ENCODE results near the gene MYO9B. TPM values are rescaled to one million over a fixed set of nuclear protein-coding genes. Genes with fewer than 3 reads are reported as not detected.

Gene MYO9B
- total RNA-seq, 2 experiments from 2014 or later = 73.1 to 78.6 TPM

DNA sequence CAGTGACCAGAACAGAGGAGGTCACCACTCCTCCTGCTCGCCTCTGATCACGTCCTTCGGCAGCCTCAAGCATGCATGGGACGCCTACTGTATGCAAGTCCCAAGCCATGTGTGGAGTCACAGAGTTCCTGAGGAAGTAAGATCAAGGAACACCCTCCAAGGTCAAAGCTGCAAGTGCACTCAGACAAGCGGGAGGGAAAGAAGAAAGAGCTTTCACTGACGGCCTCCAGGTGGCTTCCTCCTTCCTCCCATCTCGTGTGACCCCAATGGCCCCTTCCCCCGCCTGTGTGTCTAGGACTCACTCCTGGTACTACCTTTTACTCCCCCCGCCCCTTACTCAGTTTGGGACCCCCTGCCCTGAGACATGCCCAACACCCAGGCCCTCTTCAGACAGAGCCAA is 6.4 kb upstream of the MYO9B start:
- intact Hi-C loops (cut with micrococcal nuclease) = no loop called here

DNA sequence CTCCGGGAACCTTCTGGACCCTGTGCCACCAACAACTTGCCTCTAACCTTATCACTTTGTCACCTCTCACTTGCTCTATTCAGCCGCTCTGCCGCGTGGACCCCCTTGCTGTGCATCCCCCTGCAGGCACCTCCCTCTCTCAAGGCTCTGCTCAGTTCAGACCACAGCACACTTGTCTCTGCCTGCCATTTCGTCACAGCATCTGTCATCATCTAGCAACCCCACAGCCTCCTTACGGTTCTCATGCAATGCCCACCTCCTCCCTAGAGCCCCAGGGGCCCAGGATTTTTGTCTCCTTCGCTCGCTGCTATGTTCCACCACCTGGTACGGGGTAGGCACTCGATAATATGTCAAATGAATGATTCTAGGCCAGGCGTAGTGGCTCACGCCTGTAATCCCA is 5.2 kb upstream of the MYO9B start:
- CTCF ChIA-PET = no interaction called here
- Mint-ChIP-seq H3K4me1 (ENCODE audit: low read depth) (peaks cover 40% of the 10 kb centered on the region), H3K27me3 (ENCODE audit: low read depth) (no peaks in the 10 kb centered on the region), H3K4me3 (no peak overlapping the region), H3K27ac (no peak overlapping the region), H3K36me3 (ENCODE audit: low read depth) (peaks cover 48% of the 10 kb centered on the region), H3K9me3 (no peaks in the 10 kb centered on the region)
- no peak for DNase-seq
- intact Hi-C loops (cut with micrococcal nuclease) = loop anchor here (10.0 kb wide), 1 partner anchor 334 kb away; the partner anchor contains the start of gene BST2

More for the DNA sequence above, 6.4 kb upstream of the MYO9B start:
- CTCF ChIA-PET = interaction anchor here (0.6 to 1.6 kb wide), 4 partner anchors 84 to 517 kb away, joined by 3 to 4 read pairs (median 3); partner anchors contain the start of gene ANKLE1
- no peak for DNase-seq
- no peaks in the 10 kb centered on the region for H3K9me3 Mint-ChIP-seq
- H3K27me3 Mint-ChIP-seq (ENCODE audit: low read depth) = no peaks in the 10 kb centered on the region
- peaks cover 56% of the 10 kb centered on the region for H3K36me3 Mint-ChIP-seq (ENCODE audit: low read depth)
- H3K27ac Mint-ChIP-seq = no peak overlapping the region
- H3K4me3 Mint-ChIP-seq = no peak overlapping the region
- H3K4me1 Mint-ChIP-seq (ENCODE audit: low read depth) = peaks cover 46% of the 10 kb centered on the region

GRCh38 chr19:17070912-17071311 is 4.7 kb upstream of the MYO9B start:
- Mint-ChIP-seq H3K27me3 (ENCODE audit: low read depth) (no peaks in the 10 kb centered on the region), H3K9me3 (no peaks in the 10 kb centered on the region), H3K4me1 (ENCODE audit: low read depth) (peaks cover 36% of the 10 kb centered on the region), H3K36me3 (ENCODE audit: low read depth) (peaks cover 48% of the 10 kb centered on the region), H3K27ac (no peak overlapping the region), H3K4me3 (no peak overlapping the region)
- intact Hi-C loops (cut with micrococcal nuclease) = loop anchor here (10.0 kb wide), 1 partner anchor 334 kb away; the partner anchor contains the start of gene BST2
- CTCF ChIA-PET = no interaction called here
- no peak for DNase-seq

- Mint-ChIP-seq H3K36me3 (ENCODE audit: low read depth) (peaks cover 34% of the 10 kb centered on the region), H3K4me1 (ENCODE audit: low read depth) (peaks cover 45% of the 10 kb centered on the region), H3K9me3 (no peaks in the 10 kb centered on the region), H3K27ac (peak overlapping the region; percentile 98), H3K4me3 (peak overlapping the region; percentile 100), H3K27me3 (ENCODE audit: low read depth) (no peaks in the 10 kb centered on the region)
- DNase-seq = no peak
- intact Hi-C loops (cut with micrococcal nuclease) = loop anchor here (2.0 to 10.0 kb wide), 5 partner anchors 61 to 331 kb away; partner anchors contain the start of genes BABAM1 and BST2
- CTCF ChIA-PET = interaction anchor here (1.2 kb wide), 1 partner anchor 70 kb away, joined by 3 read pairs; no protein-coding TSS in a partner anchor
Observed at GRCh38 chr19:17073869-17074633, 1.5 kb upstream of the MYO9B start.

GRCh38 chr19:17074634-17075034 is 943 bp upstream of the MYO9B start:
- H3K4me3 Mint-ChIP-seq = peak overlapping the region; percentile 100
- intact Hi-C loops (cut with micrococcal nuclease) = loop anchor here (1.0 to 10.0 kb wide), 12 partner anchors 51 to 1947 kb away; partner anchors contain the start of genes BABAM1, BST2, DDA1 and GTPBP3
- CTCF ChIA-PET = interaction anchor here (1.5 kb wide), 1 partner anchor 7 kb away, joined by 5 read pairs; no protein-coding TSS in a partner anchor
- peak overlapping the region; percentile 98 for H3K27ac Mint-ChIP-seq
- no peak for DNase-seq
- no peaks in the 10 kb centered on the region for H3K27me3 Mint-ChIP-seq (ENCODE audit: low read depth)
- H3K4me1 Mint-ChIP-seq (ENCODE audit: low read depth) = peaks cover 51% of the 10 kb centered on the region
- peaks cover 30% of the 10 kb centered on the region for H3K36me3 Mint-ChIP-seq (ENCODE audit: low read depth)
- no peaks in the 10 kb centered on the region for H3K9me3 Mint-ChIP-seq

DNA sequence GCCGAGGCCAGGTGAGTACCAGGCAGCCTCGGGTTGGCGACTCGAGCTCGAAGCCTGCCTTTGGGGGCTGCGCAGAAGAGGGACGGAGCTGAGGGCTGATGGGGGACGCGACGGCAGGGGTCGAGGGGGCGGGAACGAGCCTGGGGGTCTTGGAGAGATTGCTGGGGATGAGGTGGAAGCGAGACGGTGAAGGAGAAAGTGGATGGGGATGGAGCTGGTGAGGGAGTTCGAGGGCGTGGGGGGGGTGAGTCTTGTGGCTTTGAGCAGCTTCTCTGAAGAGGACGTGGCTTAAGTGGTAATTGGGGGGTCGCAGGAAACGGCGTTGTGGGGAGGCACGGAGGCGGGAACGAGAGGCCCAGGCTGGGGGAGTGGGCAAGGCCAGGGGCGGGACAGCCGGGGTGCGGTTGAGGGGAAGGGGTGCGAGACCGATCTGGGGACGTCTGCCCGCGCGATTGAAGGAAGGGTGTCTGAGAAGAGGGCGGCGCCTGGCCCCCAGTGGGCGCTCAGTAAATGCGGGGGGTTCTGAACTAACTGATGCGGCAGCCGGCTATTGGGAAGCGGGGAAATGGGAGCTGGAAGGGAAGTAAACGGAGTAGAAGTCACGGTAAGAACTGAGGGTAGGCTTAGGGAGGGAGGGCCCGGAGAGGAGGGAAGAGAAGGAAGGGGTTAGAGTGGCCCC is 426 bp downstream of the MYO9B start:
- DNase-seq = peak; percentile 54
- peak overlapping the region; percentile 100 for H3K4me3 Mint-ChIP-seq
- no peaks in the 10 kb centered on the region for H3K9me3 Mint-ChIP-seq
- H3K27ac Mint-ChIP-seq = peak overlapping the region; percentile 88
- peaks cover 58% of the 10 kb centered on the region for H3K4me1 Mint-ChIP-seq (ENCODE audit: low read depth)
- no peaks in the 10 kb centered on the region for H3K27me3 Mint-ChIP-seq (ENCODE audit: low read depth)
- intact Hi-C loops (cut with micrococcal nuclease) = loop anchor here (1.0 to 10.0 kb wide), 12 partner anchors 49 to 1949 kb away; partner anchors contain the start of genes BABAM1, BST2, DDA1 and GTPBP3
- peaks cover 18% of the 10 kb centered on the region for H3K36me3 Mint-ChIP-seq (ENCODE audit: low read depth)
- CTCF ChIA-PET = interaction anchor here (0.6 to 1.7 kb wide), 6 partner anchors 9 to 894 kb away, joined by 3 to 6 read pairs (median 4); no protein-coding TSS in a partner anchor

GRCh38 chr19:17076543-17076991 is 990 bp downstream of the MYO9B start:
- no peaks in the 10 kb centered on the region for H3K27me3 Mint-ChIP-seq (ENCODE audit: low read depth)
- H3K4me1 Mint-ChIP-seq (ENCODE audit: low read depth) = peaks cover 61% of the 10 kb centered on the region
- peak; percentile 61 for DNase-seq

DNA sequence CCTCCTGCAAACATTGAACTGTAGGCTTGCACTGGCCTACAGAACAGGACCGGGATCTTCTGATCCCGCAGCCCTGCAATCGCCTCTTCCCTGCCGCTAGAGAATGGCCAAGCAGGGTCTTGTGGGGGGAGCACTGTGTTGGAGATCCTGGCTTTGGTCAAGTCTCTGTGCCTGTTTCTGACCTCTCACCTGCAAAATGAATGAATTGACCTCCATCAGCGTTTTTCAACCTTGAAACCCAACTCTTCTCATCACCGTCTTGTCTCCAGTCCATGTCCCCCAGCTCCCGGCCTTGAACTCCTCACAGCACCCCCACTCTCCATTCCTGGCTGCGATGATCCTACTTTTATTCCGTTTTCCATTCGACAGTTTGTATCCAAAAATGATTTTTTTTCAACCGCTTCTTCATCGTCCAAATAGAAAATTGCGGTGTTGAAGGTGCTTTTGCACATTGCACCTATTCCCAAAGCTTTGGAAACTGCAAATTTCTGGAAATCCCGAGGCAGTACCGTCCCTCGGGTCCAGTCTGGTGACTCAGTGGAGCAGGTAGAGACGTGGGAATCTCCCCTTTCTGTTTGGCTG is 2.0 kb downstream of the MYO9B start:
- no peaks in the 10 kb centered on the region for H3K9me3 Mint-ChIP-seq
- no peaks in the 10 kb centered on the region for H3K27me3 Mint-ChIP-seq (ENCODE audit: low read depth)
- CTCF ChIA-PET = interaction anchor here (1.7 kb wide), 1 partner anchor 48 kb away, joined by 5 read pairs; no protein-coding TSS in a partner anchor
- no peak for DNase-seq
- peaks cover 14% of the 10 kb centered on the region for H3K36me3 Mint-ChIP-seq (ENCODE audit: low read depth)
- peaks cover 69% of the 10 kb centered on the region for H3K4me1 Mint-ChIP-seq (ENCODE audit: low read depth)
- H3K27ac Mint-ChIP-seq = no peak overlapping the region
- H3K4me3 Mint-ChIP-seq = peak overlapping the region; percentile 100
- intact Hi-C loops (cut with micrococcal nuclease) = loop anchor here (5.0 to 10.0 kb wide), 3 partner anchors 327 to 1950 kb away; partner anchors contain the start of gene BST2

More at GRCh38 chr19:17076543-17076991, 990 bp downstream of the MYO9B start:
- H3K27ac Mint-ChIP-seq = peak overlapping the region; percentile 88
- CTCF ChIA-PET = interaction anchor here (0.6 to 1.7 kb wide), 3 partner anchors 49 to 186 kb away, joined by 3 to 5 read pairs (median 4); no protein-coding TSS in a partner anchor
- H3K4me3 Mint-ChIP-seq = peak overlapping the region; percentile 100
- no peaks in the 10 kb centered on the region for H3K9me3 Mint-ChIP-seq
- peaks cover 15% of the 10 kb centered on the region for H3K36me3 Mint-ChIP-seq (ENCODE audit: low read depth)
- intact Hi-C loops (cut with micrococcal nuclease) = loop anchor here (5.0 to 10.0 kb wide), 3 partner anchors 328 to 1949 kb away; partner anchors contain the start of gene BST2

GRCh38 chr19:17078036-17078919 is 2.7 kb downstream of the MYO9B start:
- no peak overlapping the region for H3K27ac Mint-ChIP-seq
- H3K27me3 Mint-ChIP-seq (ENCODE audit: low read depth) = no peaks in the 10 kb centered on the region

DNA sequence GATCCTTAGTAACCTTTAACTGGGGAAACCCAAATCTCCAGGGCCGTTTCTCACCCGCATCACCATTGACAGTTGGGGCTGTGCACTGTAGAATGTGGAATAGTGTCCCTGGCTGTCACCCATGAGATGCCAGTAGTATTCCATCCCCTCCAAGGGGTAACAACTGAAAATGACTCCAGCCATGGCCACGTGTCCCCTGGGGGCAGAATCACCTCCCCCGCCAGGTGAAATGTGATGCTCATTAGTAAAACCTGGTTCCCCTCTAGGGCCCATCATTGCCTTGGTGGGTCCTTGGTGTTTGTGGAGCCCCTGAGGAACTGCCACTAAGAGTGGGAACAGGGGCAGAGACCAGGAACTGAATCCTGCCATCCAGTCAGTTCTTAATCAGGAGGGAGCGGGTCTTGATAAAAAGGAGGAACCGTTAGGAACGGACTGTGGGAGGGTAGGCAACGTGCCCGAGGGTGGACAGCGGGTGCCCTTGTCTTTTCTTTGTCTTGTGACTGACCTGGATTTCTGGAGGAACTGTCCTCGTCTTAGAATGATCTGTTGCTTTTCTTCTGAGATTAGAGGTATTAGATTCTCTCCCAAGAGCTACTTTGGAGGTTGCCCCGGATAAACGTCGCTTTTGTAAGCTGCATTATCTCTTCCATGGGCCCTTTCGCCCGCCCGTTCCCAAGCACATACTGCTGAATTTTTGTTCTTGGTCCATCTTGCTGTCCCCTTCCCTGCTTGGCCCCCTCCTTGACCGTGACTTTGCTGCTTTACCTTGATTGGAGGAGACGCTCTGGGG is 3.5 kb downstream of the MYO9B start:
- H3K27ac Mint-ChIP-seq = peak overlapping the region; percentile 74
- CTCF ChIA-PET = interaction anchor here (0.6 kb wide), 1 partner anchor 19 kb away, joined by 3 read pairs; no protein-coding TSS in a partner anchor
- DNase-seq = peak; percentile 37
- H3K27me3 Mint-ChIP-seq (ENCODE audit: low read depth) = no peaks in the 10 kb centered on the region
- no peaks in the 10 kb centered on the region for H3K9me3 Mint-ChIP-seq
- peaks cover 61% of the 10 kb centered on the region for H3K4me1 Mint-ChIP-seq (ENCODE audit: low read depth)
- H3K36me3 Mint-ChIP-seq (ENCODE audit: low read depth) = peaks cover 5% of the 10 kb centered on the region
- H3K4me3 Mint-ChIP-seq = peak overlapping the region; percentile 53
- intact Hi-C loops (cut with micrococcal nuclease) = loop anchor here (5.0 to 10.0 kb wide), 3 partner anchors 326 to 1952 kb away; partner anchors contain the start of gene BST2

More at GRCh38 chr19:17078036-17078919, 2.7 kb downstream of the MYO9B start:
- H3K36me3 Mint-ChIP-seq (ENCODE audit: low read depth) = peaks cover 8% of the 10 kb centered on the region
- no peak for DNase-seq
- peak overlapping the region; percentile 13 for H3K4me3 Mint-ChIP-seq
- intact Hi-C loops (cut with micrococcal nuclease) = loop anchor here (5.0 to 10.0 kb wide), 3 partner anchors 327 to 1951 kb away; partner anchors contain the start of gene BST2
- CTCF ChIA-PET = interaction anchor here (0.6 kb wide), 1 partner anchor 18 kb away, joined by 3 read pairs; no protein-coding TSS in a partner anchor
- no peaks in the 10 kb centered on the region for H3K9me3 Mint-ChIP-seq
- peaks cover 67% of the 10 kb centered on the region for H3K4me1 Mint-ChIP-seq (ENCODE audit: low read depth)
